Omental fat pad (tissue), 4 donors: ENCODE measurements around the gene YDJC. TPM values are rescaled to one million over a fixed set of nuclear protein-coding genes. Genes with fewer than 3 reads are reported as not detected.

Experiments used
- ATAC-seq: fragments of 150-250 bp; one replicate; pipeline ENCODE4 v1.9.1; 2016; ENCODE audit warnings: mild to moderate bottlenecking, moderate library complexity; ENCODE audit not compliant: low FRiP score
- DNase-seq: peaks from one replicate; pipeline ENCODE4 v3.0.0-alpha.2; 2019; ENCODE audit warnings: low spot score
- total RNA-seq, 4 donors: library from RNA; depleted of rRNA; stranded (reverse); fragments of >200 nt; gene quantifications; one replicate each; pipeline ENCODE4 v1.1.0, GENCODE V29; 2016
- TF ChIP-seq, protein P1 (sequence below), 3 donors: fragments of 450-650 bp; IDR thresholded peaks; one replicate each; pipeline ENCODE4 v1.5.1; 2016 to 2017; ENCODE audit warnings: antibody characterized with exemption in 3 of 3, mild to moderate bottlenecking in 3 of 3, moderate library complexity in 2 of 3

Gene YDJC
- total RNA-seq, 4 donors from 2014 or later = 14.3 to 33.3 (median 17.1) TPM

DNA sequence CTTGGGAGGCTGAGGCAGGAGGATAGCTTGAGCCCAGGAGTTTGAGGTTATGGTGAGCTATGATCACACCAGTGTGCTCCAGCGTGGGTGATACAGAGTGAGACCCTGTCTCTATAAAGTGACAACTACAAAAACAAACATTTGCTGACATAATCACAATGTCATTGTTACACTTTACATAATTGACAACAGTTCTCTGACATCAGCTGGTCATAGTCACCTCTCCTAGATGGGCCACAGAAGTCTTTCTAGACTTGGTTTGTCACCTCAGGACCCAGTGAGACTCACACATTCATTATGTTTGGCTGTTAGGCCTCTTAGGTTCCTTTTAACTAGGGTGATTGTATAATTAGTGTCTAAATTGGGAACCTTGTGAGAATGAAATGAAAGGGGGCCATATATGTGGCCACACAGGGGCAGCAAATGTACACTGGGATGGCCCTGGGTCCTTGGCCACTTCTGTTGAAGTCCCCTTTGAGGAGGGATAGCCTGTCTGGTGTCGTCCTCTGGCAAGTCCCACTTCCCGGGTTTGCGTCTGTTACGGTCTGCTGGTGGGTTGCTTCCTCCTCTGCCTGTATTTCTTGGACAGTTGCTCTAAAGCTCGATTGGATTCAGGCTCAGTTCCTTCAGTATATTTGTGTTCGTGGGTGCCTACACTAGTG is 30.2 kb upstream of the YDJC start:
- TF ChIP-seq, protein P1, sequence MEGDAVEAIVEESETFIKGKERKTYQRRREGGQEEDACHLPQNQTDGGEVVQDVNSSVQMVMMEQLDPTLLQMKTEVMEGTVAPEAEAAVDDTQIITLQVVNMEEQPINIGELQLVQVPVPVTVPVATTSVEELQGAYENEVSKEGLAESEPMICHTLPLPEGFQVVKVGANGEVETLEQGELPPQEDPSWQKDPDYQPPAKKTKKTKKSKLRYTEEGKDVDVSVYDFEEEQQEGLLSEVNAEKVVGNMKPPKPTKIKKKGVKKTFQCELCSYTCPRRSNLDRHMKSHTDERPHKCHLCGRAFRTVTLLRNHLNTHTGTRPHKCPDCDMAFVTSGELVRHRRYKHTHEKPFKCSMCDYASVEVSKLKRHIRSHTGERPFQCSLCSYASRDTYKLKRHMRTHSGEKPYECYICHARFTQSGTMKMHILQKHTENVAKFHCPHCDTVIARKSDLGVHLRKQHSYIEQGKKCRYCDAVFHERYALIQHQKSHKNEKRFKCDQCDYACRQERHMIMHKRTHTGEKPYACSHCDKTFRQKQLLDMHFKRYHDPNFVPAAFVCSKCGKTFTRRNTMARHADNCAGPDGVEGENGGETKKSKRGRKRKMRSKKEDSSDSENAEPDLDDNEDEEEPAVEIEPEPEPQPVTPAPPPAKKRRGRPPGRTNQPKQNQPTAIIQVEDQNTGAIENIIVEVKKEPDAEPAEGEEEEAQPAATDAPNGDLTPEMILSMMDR (IDR thresholded peaks at IDR 0.05) = no peak
- ATAC-seq (no peak), DNase-seq (no peak)

DNA sequence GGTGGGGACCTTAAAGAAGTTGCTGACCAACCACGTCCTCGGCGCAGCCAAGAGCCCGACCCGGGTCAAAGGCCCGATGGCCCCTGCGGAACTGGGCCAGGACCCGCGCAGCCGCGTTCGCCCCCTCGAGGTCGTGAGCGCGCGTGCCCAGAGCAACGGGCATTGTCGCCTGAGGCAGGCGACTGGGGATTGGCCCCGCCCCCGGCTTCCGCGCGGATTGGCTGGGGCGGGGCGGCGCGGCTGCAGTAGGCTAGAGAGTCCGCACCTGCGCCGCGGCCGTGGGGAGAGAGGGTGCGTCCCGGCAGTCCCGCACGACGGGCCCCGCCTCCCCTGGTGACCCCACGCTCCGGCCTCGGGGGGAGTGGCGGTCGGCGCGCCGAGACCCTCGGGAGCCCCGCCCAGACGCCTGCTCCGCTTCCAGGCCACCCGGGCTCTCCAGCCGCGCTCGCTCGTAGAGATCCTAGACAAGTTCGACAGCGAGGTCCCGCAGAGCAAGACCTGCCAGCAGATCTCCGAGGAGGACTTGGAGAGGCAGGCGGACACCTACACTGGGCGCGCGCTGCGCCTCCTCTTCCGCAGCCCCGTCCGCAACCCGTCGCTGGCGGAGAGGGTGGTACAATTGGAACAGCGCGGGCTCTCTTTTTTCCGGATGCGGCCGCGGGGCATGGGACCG is 27.7 kb upstream of the YDJC start:
- DNase-seq (no peak), ATAC-seq (peak; percentile 64)
- TF ChIP-seq, protein P1 (IDR thresholded peaks at IDR 0.05) = no peak

DNA sequence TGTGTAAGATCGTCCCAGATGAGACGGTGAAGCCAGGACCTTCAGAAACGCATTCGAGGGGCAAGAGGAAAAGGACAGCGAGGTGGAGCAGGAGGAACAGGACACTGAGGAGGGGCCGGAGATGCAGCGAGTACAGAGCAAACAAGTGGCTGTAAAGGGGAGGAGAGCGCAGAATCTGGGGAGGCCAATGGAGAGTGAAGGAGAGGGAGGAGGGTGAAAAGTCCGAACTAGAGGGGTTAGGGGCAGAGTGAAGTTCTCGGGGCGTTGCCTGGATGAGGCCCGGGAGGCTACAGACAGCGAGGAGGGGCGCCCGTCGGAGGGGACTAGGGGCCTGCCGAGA is 27.2 kb upstream of the YDJC start:
- DNase-seq (no peak), ATAC-seq (no peak)
- TF ChIP-seq, protein P1 (IDR thresholded peaks at IDR 0.05) = no peak

DNA sequence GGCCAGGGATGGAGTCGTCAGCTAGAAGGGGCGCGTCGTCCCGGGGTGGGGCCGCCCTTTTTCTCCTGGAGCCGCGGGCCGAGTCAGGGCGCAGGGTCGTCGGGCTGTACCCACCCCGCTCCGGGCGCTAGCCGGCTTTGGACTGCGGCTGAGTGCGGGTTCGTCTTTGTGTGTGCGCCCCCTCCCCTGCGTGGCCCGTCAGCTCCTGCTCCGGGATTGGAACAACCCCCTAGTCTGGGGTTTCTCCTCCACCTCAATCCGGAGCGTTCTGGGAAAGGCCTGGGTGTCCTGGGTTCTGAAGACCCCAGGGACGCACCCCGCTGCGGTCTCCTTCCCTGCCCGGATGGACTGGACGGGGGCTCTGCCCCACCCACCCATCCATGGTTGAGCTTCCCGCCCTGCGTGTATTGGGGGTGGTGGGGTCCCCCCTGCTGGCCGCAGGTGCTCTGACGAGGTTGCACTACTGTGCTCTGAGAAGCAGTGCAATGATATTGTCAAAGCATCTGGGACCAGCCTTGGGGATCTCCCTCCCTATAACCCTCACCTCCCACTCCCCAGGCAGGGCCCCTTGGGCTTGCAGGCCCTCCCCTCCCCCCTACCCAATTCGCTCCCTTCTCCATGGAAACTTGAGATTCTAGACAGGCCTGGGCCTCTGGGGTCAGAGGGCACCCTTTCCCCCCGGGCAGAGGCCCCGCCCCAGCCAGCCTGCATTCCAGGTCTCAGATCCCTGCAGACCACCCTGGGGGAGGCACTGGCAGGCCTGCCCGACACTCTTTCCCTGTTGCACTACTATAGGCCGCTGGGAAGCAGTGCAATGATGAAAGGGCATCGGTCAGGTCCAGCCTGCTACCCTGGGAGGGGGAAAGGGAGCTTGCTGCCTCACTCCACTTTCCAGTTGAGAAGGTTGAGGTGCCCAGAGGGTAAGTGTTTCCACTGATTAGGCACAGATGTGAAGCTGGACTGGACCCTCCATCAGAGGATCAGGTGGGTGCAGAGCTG is 23.0 kb upstream of the YDJC start:
- DNase-seq (no peak), ATAC-seq (no peak)
- TF ChIP-seq, protein P1 (IDR thresholded peaks at IDR 0.05) = no peak

DNA sequence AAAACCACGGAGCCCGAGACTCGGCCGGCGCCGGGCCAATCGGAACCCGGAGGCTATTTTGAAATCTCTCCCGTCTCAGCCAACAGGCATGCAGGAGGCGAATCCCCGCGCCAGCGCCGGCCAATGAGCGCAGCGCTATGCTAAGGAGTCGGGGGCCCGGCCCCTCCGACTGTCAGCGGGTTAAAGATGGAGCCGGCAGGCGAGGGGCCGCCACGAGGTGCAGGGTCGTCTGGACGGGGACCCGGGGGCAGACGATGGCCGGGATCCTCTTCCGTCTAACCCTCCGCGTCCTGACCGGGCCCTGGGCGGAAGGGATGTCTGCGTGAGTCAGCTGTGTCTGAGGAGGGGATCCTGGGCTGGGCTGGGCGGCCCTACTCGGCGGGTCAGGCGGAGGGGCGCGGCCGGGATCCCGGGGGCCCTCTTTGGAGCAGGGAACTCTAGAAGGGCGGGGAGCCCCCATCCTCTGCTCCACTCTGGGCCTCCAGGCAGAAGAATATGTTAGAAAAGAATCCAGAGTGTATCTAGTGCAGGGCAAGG is 22.3 kb upstream of the YDJC start:
- ATAC-seq = peak; percentile 89
- TF ChIP-seq, protein P1 (IDR thresholded peaks at IDR 0.05) = no peak
- peak; percentile 82 for DNase-seq

DNA sequence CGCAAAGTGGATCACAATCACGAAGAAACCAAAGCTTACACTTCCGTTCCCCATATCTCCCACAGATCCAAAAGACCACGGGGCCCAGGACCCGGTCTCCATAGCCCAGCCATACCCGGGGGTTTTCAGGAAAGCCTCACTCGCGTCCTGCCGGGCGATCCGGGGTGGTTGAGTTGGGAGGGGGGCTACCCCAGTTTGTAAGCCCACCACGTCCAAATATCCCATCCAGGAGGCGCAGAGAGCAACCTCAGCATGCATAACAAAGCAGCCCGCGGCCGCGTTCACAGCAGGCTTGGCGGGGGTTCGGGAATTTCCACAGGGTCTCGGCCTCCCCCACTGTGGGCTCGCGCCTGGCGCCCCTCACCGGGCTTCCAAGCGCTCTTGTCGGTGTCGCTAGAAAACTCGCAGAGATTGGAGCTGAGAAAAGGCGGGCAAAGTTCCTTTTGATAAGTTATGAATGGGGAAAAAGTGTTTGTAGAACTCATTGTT is 21.7 kb upstream of the YDJC start:
- TF ChIP-seq, protein P1 (IDR thresholded peaks at IDR 0.05) = no peak
- no peak for DNase-seq
- ATAC-seq = no peak
